ENCODE measurements around the gene LORICRIN.
"Not testable (repeated sequence)": the region's sequence is repeated elsewhere in the genome, so short reads cannot be mapped to it uniquely, and the experiment has no call there.

LORICRIN gene

GRCh38 chr1:153229076-153229829 lies 30.2 kb upstream of the LORICRIN start:
- peak; percentile 66 for TF ChIP-seq CTCF (IDR thresholded peaks at IDR 0.05; ENCODE audit: insufficient read depth, low read length, poor library complexity, severe bottlenecking)

GRCh38 chr1:153231363-153231762 lies 28.1 kb upstream of the LORICRIN start:
- no peak for TF ChIP-seq CTCF (IDR thresholded peaks at IDR 0.05; ENCODE audit: insufficient read depth, low read length, poor library complexity, severe bottlenecking)
- H3K27me3 ChIP-seq (replicated peaks; ENCODE audit: control insufficient read depth, insufficient read depth, low read length): no peaks in the 10 kb centered on the region; the same call in 1 of the 2 replicates
- no peak overlapping the region for H3K4me3 ChIP-seq (replicated peaks; ENCODE audit: low read depth, low read length)
- no peak for DNase-seq (ENCODE audit: extremely low read depth, insufficient read length)
- no peaks in the 10 kb centered on the region for H3K36me3 ChIP-seq (ENCODE audit: control insufficient read depth, insufficient read depth, low read length)

More at GRCh38 chr1:153229076-153229829, 30.2 kb upstream of the LORICRIN start:
- not testable (repeated sequence) for H3K27me3 ChIP-seq (replicated peaks; ENCODE audit: control insufficient read depth, insufficient read depth, low read length); H3K36me3 ChIP-seq (ENCODE audit: control insufficient read depth, insufficient read depth, low read length); DNase-seq (ENCODE audit: extremely low read depth, insufficient read length); H3K4me3 ChIP-seq (replicated peaks; ENCODE audit: low read depth, low read length)

GRCh38 chr1:153231785-153232184 lies 27.7 kb upstream of the LORICRIN start:
- no peak for DNase-seq (ENCODE audit: extremely low read depth, insufficient read length)
- TF ChIP-seq CTCF (IDR thresholded peaks at IDR 0.05; ENCODE audit: insufficient read depth, low read length, poor library complexity, severe bottlenecking): no peak
- Histone ChIP-seq H3K27me3 (replicated peaks; ENCODE audit: control insufficient read depth, insufficient read depth, low read length) (no peaks in the 10 kb centered on the region; the same call in 1 of the 2 replicates), H3K4me3 (replicated peaks; ENCODE audit: low read depth, low read length) (no peak overlapping the region), H3K36me3 (ENCODE audit: control insufficient read depth, insufficient read depth, low read length) (no peaks in the 10 kb centered on the region)

- Histone ChIP-seq H3K4me3 (replicated peaks; ENCODE audit: low read depth, low read length) (no peak overlapping the region), H3K36me3 (ENCODE audit: control insufficient read depth, insufficient read depth, low read length) (no peaks in the 10 kb centered on the region), H3K27me3 (replicated peaks; ENCODE audit: control insufficient read depth, insufficient read depth, low read length) (no peaks in the 10 kb centered on the region; the same call in 1 of the 2 replicates)
- TF ChIP-seq CTCF (IDR thresholded peaks at IDR 0.05; ENCODE audit: insufficient read depth, low read length, poor library complexity, severe bottlenecking): no peak
- no peak for DNase-seq (ENCODE audit: extremely low read depth, insufficient read length)
Measured at GRCh38 chr1:153232553-153232952, 26.9 kb upstream of the LORICRIN start.

- Histone ChIP-seq H3K36me3 (ENCODE audit: control insufficient read depth, insufficient read depth, low read length) (no peaks in the 10 kb centered on the region), H3K27me3 (replicated peaks; ENCODE audit: control insufficient read depth, insufficient read depth, low read length) (no peaks in the 10 kb centered on the region; the same call in 1 of the 2 replicates), H3K4me3 (replicated peaks; ENCODE audit: low read depth, low read length) (no peak overlapping the region)
- no peak for TF ChIP-seq CTCF (IDR thresholded peaks at IDR 0.05; ENCODE audit: insufficient read depth, low read length, poor library complexity, severe bottlenecking)
- no peak for DNase-seq (ENCODE audit: extremely low read depth, insufficient read length)
Measured at GRCh38 chr1:153233448-153233847, 26.0 kb upstream of the LORICRIN start.

Data from GM06990 (cell line).